HG02759 (cell line): Measurements from ENCODE around the gene FAXC.

Source experiments
- ATAC-seq: cut with Tn5 transposase; IDR thresholded peaks from one replicate; pipeline ENCODE4 v1.9.1; 2021; ENCODE audit warnings: mild to moderate bottlenecking, moderate library complexity; ENCODE audit not compliant: unreplicated experiment

FAXC gene

DNA sequence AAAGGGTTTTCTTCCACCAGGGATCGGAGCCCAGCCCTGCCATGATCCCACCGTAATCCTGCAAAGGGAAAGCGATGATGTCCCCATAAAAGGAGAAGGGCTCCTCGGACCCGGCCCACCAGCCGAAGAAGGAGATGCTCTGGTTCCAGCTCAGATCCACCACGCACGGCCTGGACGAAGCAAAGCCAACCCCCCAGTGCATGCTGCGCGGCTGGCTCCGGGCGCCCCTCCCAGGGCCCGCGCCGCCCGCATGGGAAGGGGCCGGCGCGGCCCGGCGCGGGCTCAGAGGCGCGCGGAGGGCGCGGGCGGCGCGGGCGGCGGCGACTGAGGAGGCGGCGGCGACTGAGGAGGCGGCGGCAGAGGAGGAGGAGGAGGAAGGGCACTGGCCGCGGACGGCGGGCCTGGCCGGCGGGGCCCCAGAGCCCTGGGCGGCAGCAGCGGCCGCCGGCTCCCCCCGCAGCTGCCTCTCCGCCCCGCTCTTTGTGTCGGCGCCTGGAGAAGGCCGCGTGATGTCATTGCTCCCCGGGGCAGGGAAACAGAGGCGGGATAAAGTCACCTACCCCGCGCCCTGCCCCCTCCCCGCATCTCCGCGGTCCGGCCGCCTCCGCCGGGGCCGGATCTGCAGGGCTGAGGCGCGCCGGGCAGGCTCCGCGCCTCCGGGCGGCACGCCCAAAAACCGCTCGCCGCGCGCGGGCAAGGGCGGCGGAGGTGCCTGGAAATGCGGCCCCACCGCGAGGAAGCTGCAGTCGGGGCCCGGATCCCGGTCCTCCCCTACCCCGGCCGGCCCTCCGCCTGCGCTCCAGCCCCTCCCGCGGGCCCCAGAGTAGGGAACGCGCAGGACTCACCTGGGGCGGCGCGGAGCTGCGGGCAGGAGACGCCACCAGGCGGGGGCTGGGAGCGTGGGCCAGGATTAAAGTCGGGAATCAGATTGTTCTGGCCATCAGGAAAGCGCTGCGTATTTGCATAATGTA lies at the start of gene FAXC:
TSS of gene FAXC (minus strand) at position 504 of the 971 bp plus-strand sequence. CDS start at position 202, 302 bp downstream.
- ATAC-seq: peak; percentile 71

GRCh38 chr6:99397287-99397686 lies 47.8 kb upstream of the FAXC start:
- no peak for ATAC-seq

GRCh38 chr6:99393698-99394531 lies 44.4 kb upstream of the FAXC start, which contains the start of gene COQ3:
Gene COQ3 (minus strand): TSS chr6:99394195. CDS start chr6:99394179, 16 bp downstream.
- ATAC-seq: peak; percentile 86

DNA sequence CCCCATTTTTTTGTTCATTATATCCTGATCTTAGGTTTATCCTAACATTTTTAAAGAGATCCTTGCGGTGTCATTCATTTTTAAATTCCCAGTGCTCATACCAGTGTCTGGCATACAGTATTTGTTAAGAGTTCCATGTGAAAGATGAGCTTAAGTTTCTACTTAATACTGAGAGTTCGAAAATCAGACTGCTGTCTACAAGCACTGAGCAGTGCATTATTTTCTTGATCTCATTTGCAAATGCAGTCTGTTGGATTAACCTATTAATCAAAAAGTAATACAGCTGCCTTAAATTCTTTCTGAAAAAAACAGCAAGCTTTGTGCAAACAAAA lies 43.9 kb upstream of the FAXC start:
- ATAC-seq: peak; percentile 24

DNA sequence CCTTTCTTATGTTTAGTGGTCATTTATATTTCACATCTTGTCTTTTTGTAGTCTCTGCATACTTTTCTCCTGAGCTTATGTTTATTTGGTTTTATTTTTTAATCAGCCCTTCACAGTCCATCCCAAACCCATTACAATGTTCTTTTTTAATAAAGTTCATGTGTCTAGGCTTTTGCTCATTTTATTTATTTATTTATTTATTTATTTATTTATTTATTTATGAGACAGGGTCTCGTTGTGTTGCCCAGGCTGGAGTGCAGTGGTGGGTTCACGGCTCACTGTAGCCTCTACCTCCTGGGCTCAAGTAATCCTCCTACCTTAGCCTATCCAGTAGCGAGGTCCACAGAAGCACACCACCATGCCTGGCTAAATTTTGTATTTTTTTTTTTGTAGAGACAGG lies 41.4 kb upstream of the FAXC start:
- no peak for ATAC-seq

GRCh38 chr6:99384507-99384906 lies 35.0 kb upstream of the FAXC start:
- ATAC-seq: no peak

- ATAC-seq: no peak
These were observed 29.2 kb upstream of the FAXC start for GRCh38 chr6:99378636-99379035.

DNA sequence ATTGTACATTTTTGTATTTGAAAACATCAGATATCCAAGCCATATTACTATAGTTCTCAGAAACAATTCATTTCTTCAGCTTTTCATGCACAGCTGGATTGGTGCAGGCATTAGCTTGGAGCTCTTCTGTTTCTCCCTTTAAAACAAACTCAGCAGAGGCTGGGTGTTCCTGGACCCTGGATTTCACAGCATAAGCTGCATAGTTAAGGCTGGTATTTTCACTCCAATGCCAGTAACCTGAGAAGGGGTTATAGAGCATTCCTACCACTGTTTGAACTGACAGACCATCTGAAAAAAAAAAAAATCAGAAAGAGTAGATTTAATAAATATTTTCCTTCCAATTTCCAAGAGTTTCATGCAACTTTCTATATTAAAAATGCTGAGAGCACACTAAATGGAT lies 20.1 kb upstream of the FAXC start:
- no peak for ATAC-seq

DNA sequence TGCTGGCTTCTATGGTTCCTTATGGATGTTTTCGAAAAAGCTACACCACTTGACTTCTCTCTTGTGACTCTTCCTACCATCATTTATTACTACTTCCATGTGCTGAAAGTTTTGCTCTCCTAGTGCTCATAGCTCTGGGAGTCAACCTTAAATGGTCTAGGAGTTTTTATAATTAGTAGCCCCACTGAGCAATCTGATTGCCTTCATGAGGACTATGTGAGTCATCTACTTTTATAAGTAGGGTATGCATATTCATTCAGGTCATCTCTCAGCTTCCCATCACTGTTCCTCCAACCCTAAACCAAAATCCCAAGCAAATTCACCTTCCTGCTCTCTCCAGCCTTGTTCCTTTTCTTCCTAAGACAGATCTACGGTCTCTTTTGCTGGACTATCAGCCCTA lies 17.4 kb upstream of the FAXC start:
- ATAC-seq: no peak

GRCh38 chr6:99364026-99364425 lies 14.6 kb upstream of the FAXC start:
- peak; percentile 93 for ATAC-seq

- ATAC-seq: no peak
These were observed 13.3 kb upstream of the FAXC start for GRCh38 chr6:99362678-99363268.

- ATAC-seq: no peak
These were observed 10.3 kb upstream of the FAXC start for GRCh38 chr6:99359800-99360199.

DNA sequence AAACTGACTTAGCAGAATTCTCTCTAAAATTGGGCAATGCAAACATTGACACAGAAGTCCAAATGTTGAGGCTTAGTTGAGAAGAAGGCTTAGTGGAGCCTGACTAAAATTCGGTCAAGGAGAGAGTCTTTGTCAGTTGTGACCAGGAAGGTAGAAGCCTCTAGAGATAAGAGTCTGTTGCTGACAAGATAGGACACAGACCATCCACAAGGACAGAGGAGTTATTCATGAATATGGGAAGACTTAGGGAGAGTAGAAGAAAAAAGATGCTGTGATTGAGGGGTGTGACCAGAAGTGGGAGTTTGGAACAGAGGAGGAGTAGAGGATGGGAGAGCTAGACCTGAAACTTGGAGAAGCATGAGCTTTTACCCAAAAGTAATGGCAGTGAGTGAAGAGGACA lies 7.2 kb upstream of the FAXC start:
- no peak for ATAC-seq

DNA sequence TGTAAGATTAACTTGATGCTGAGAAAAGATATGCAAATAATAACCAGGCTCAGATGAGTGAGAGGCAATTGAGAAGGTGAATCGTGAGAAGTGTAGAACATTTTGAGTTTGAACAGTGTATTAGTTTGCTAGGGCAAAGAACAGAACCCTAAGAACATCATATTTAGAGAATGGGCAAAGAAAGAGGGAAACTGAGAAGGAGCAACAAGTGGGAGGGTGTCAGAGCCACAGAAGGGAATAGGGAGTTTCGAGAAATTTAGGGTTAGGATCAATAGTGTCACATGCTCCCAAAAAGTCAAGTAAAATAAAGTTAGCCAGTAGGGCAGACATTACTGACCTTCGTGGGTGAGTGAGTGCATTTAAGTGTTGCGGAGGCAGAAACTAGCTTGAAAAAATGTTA lies 5.5 kb upstream of the FAXC start:
- ATAC-seq: no peak

DNA sequence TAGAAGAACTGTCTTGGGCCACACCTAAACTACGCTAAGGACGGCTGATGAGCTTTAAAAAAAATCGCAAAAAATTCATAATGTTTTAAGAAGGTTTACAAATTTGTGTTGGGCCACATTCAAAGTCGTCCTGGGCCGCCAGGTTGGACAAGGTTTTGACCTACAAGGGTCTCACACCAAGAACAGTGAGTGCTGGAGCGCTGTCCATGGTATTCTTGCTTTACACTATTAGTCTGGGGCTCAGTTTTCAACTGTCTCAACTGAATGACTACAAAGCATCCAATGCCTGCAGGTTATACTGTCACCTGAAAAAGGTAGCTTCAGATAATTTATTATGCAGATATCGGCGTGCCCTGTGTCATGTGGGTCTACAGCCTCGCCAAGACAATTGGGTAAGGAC lies 3.7 kb upstream of the FAXC start:
- ATAC-seq: no peak

GRCh38 chr6:99350573-99350972 lies 1.1 kb upstream of the FAXC start:
- ATAC-seq: no peak

DNA sequence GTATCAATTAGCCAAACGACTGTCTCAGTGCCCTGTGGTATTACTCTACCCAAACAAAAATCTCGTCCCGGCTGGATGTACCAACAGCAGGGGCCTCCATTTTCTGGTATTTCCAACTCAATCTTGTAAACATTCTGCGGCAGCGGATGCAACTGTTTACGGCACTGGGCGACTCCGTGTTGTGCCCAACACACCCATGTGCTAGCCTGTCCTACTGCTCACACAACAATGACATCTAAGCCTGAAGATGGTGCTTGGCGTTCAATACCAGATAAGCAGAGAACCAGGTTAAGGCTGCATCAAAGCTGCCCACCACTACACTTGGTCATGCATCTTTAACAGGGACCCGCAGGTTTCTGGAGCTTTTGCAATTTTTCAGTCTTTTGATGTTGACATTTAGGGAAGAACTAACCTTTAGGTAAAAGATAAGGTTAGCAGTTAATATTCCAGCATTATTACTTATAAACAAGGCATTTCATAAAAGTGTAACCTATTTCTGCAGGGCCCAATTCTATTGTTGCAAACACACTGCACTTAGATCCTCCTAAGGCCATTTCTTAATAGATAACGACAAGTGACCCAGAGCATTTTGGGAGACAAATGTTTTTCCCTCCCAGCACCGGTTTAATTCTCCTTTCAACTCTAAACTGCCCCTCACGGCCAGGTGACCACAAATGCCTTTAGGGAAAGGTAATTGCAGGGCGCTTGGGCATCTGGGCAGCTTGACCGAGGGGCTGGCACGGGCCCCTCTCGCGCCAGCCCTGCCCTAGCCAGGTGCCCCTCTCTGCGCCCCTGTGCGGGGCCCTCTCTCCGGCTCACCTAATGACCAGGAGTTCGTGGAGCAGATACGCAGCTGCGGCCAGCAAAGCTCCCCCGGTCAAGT lies 945 bp downstream of the FAXC start:
- ATAC-seq: no peak

GRCh38 chr6:99347804-99348203 lies 1.7 kb downstream of the FAXC start:
- ATAC-seq: no peak

DNA sequence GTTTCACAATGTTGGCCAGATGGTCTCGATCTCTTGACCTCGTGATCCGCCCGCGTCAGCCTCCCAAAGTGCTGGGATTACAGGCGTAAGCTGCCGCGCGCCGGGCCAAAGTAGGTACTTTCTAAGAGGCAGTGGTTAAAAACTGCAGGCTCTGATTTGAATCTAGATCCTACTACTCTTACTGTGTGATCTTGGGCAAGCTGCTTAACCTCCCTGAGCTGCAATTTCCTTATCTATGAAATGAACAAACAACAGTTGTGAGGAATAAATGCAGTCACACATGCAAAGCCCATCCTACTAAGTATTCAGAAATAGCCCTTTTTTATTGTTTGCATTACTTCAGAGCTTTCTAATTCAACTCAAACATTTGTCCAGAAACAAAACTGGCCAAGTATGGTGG lies 2.9 kb downstream of the FAXC start:
- ATAC-seq: no peak

- ATAC-seq: no peak
These were observed 4.3 kb downstream of the FAXC start for GRCh38 chr6:99345164-99345563.
